ENCODE measurements around the gene KRT39. TPM values are rescaled to one million over a fixed set of nuclear protein-coding genes. Genes with fewer than 3 reads are reported as not detected.

The KRT39 gene
- total and polyA plus RNA-seq, 2 donors (not counting 3 experiments of a cell fraction or from before 2014, with no cell fraction given), result not detected

GRCh38 chr17:40952154-40952553 is 14.6 kb downstream of the KRT39 start:
- Histone ChIP-seq H3K36me3 (ENCODE audit: control insufficient read depth in 2 of 2, extremely low read depth in 1 of 2, insufficient read depth in 2 of 2, low read length in 2 of 2) (no peaks in the 10 kb centered on the region), H3K4me1 (ENCODE audit: control insufficient read depth, extremely low read depth, insufficient read depth, low read length) (no peaks in the 10 kb centered on the region), H3K9ac (replicated peaks; ENCODE audit: extremely low read depth, insufficient read depth, low read length) (no peak overlapping the region), H3K27ac (ENCODE audit: insufficient read depth, low read depth, low read length) (no peak overlapping the region), H3K4me3 (replicated peaks in 1 of 3; ENCODE audit: insufficient read depth in 1 of 3, low read depth in 1 of 3, low read length in 3 of 3) (no peak overlapping the region), H3K9me3 (replicated peaks; ENCODE audit: control insufficient read depth, insufficient read depth, low read length) (no peaks in the 10 kb centered on the region), H2AFZ (ENCODE audit: low read depth, low read length) (no peak overlapping the region), H3K79me2 (ENCODE audit: control insufficient read depth, insufficient read depth, low read length) (no peaks in the 10 kb centered on the region), H3K27me3 (ENCODE audit: control insufficient read depth in 2 of 2, insufficient read depth in 2 of 2, low read length in 2 of 2) (peaks cover 12 to 14% of the 10 kb centered on the region in 2 experiments), H3K4me2 (ENCODE audit: insufficient read depth, low read length) (no peak overlapping the region), H3K9me1 (replicated peaks; ENCODE audit: control insufficient read depth, extremely low read depth, insufficient read depth, low read length) (no peaks in the 10 kb centered on the region), H4K20me1 (replicated peaks; ENCODE audit: control insufficient read depth, extremely low read depth, insufficient read depth, low read length) (no peaks in the 10 kb centered on the region)
- dilution Hi-C loops (cut with MboI; ENCODE audit: extremely low pct_ligation_motif_present, low sequenced_read_pairs), result no loop called here
- DNase-seq (ENCODE audit: low read depth, low spot score), result no peak
- BruUV-seq (replicated peaks), result no TSS peak
- ChIA-PET CTCF (no interaction called here), POLR2A (no interaction called here)
- no peak for FAIRE-seq
- intact Hi-C loops (cut with micrococcal nuclease), result no loop called here
- TF ChIP-seq MYC (IDR thresholded peaks at IDR 0.05; ENCODE audit: low read depth, low read length), result no peak

- H3K4me3 ChIP-seq (replicated peaks in 1 of 3; ENCODE audit: insufficient read depth in 1 of 3, low read depth in 1 of 3, low read length in 3 of 3), result no peak overlapping the region
- H3K9me1 ChIP-seq (replicated peaks; ENCODE audit: control insufficient read depth, extremely low read depth, insufficient read depth, low read length), result no peaks in the 10 kb centered on the region
- no peaks in the 10 kb centered on the region for H4K20me1 ChIP-seq (replicated peaks; ENCODE audit: control insufficient read depth, extremely low read depth, insufficient read depth, low read length)
- FAIRE-seq, result no peak
- no peaks in the 10 kb centered on the region for H3K79me2 ChIP-seq (ENCODE audit: control insufficient read depth, insufficient read depth, low read length)
- H3K27me3 ChIP-seq (ENCODE audit: control insufficient read depth in 2 of 2, insufficient read depth in 2 of 2, low read length in 2 of 2), result peaks cover 13 to 15% of the 10 kb centered on the region in 2 experiments
- H2AFZ ChIP-seq (ENCODE audit: low read depth, low read length), result no peak overlapping the region
- H3K36me3 ChIP-seq (ENCODE audit: control insufficient read depth in 2 of 2, extremely low read depth in 1 of 2, insufficient read depth in 2 of 2, low read length in 2 of 2), result no peaks in the 10 kb centered on the region
- intact Hi-C loops (cut with micrococcal nuclease), result no loop called here
- TF ChIP-seq MYC (IDR thresholded peaks at IDR 0.05; ENCODE audit: low read depth, low read length) (no peak), EZH2 (IDR thresholded peaks at IDR 0.05; ENCODE audit: borderline replicate concordance, low read depth, low read length, severe bottlenecking) (no peak), JUN (IDR thresholded peaks at IDR 0.05; ENCODE audit: borderline replicate concordance, insufficient read depth, insufficient read length, low read depth) (no peak), FOS (IDR thresholded peaks at IDR 0.05; ENCODE audit: borderline replicate concordance, insufficient read depth, low read length) (no peak), POLR2A (IDR thresholded peaks at IDR 0.05; ENCODE audit: low read depth, low read length) (no peak), CTCF (IDR thresholded peaks at IDR 0.05; ENCODE audit: extremely low read depth in 1 of 2, insufficient read depth in 1 of 2, low read depth in 1 of 2, low read length in 2 of 2) (no peak), GATA2 (IDR thresholded peaks at IDR 0.05; ENCODE audit: insufficient read depth, insufficient read length, low read depth, low read length) (no peak), POLR2AphosphoS5 (IDR thresholded peaks at IDR 0.05; ENCODE audit: insufficient read depth, low read depth, low read length) (no peak)
- TF ChIP-seq, protein P1, sequence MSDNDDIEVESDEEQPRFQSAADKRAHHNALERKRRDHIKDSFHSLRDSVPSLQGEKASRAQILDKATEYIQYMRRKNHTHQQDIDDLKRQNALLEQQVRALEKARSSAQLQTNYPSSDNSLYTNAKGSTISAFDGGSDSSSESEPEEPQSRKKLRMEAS (IDR thresholded peaks at IDR 0.05; ENCODE audit: insufficient read depth, insufficient read length), result no peak
- BruUV-seq (replicated peaks), result no TSS peak
- ChIA-PET CTCF (no interaction called here), POLR2A (no interaction called here)
- dilution Hi-C loops (cut with MboI; ENCODE audit: extremely low pct_ligation_motif_present, low sequenced_read_pairs), result no loop called here
- H3K27ac ChIP-seq (ENCODE audit: insufficient read depth, low read depth, low read length), result no peak overlapping the region
- H3K4me1 ChIP-seq (ENCODE audit: control insufficient read depth, extremely low read depth, insufficient read depth, low read length), result no peaks in the 10 kb centered on the region
- H3K9ac ChIP-seq (replicated peaks; ENCODE audit: extremely low read depth, insufficient read depth, low read length), result no peak overlapping the region
- no peaks in the 10 kb centered on the region for H3K9me3 ChIP-seq (replicated peaks; ENCODE audit: control insufficient read depth, insufficient read depth, low read length)
- no peak for DNase-seq (ENCODE audit: low read depth, low spot score)
- no peak overlapping the region for H3K4me2 ChIP-seq (ENCODE audit: insufficient read depth, low read length)
Measured at GRCh38 chr17:40951011-40951622, 15.6 kb downstream of the KRT39 start.

All from endothelial cell of umbilical vein (primary cell).